HUES48 (cell line): Measurements from ENCODE around the gene LHFPL3.

Source experiments
- H3K27ac ChIP-seq: one replicate; pipeline ENCODE4 v1.7.0; 2013; ENCODE audit warnings: low read depth, low read length, inconsistent platforms
- H3K27me3 ChIP-seq: 2 replicates; pipeline ENCODE4 v1.6.1; 2013; ENCODE audit warnings: mild to moderate bottlenecking, low read length; ENCODE audit not compliant: control insufficient read depth, insufficient read depth
- H3K36me3 ChIP-seq: 2 replicates; pipeline ENCODE4 v1.6.1; 2013; ENCODE audit warnings: low read length; ENCODE audit not compliant: control insufficient read depth, insufficient read depth
- H3K4me1 ChIP-seq: 2 replicates; pipeline ENCODE4 v1.6.1; 2013; ENCODE audit warnings: mild to moderate bottlenecking, low read length; ENCODE audit not compliant: control insufficient read depth, insufficient read depth
- H3K4me3 ChIP-seq: 2 replicates; pipeline ENCODE4 v1.5.1; 2013; ENCODE audit warnings: mild to moderate bottlenecking, low read depth, low read length
- H3K9ac ChIP-seq: 2 replicates; pipeline ENCODE4 v1.6.1; 2013; ENCODE audit warnings: mild to moderate bottlenecking, low read depth, low read length, moderate library complexity
- H3K9me3 ChIP-seq: 2 replicates; pipeline ENCODE4 v1.6.1; 2013; ENCODE audit warnings: low read length; ENCODE audit not compliant: control insufficient read depth, insufficient read depth

LHFPL3 gene

GRCh38 chr7:104841798-104842197 is 513.4 kb downstream of the LHFPL3 start:
- H3K27ac ChIP-seq: no peak overlapping the region
- no peaks in the 10 kb centered on the region for H3K9me3 ChIP-seq
- H3K4me1 ChIP-seq: no peaks in the 10 kb centered on the region
- H3K4me3 ChIP-seq: no peak overlapping the region
- H3K27me3 ChIP-seq: no peaks in the 10 kb centered on the region
- H3K9ac ChIP-seq: no peak overlapping the region
- H3K36me3 ChIP-seq: no peaks in the 10 kb centered on the region

- H3K9ac ChIP-seq: no peak overlapping the region
- H3K4me3 ChIP-seq: no peak overlapping the region
- no peaks in the 10 kb centered on the region for H3K9me3 ChIP-seq
- H3K36me3 ChIP-seq: no peaks in the 10 kb centered on the region
- no peak overlapping the region for H3K27ac ChIP-seq
- H3K4me1 ChIP-seq: no peaks in the 10 kb centered on the region
- no peaks in the 10 kb centered on the region for H3K27me3 ChIP-seq
Observed at GRCh38 chr7:104843198-104843597, 514.8 kb downstream of the LHFPL3 start.

DNA sequence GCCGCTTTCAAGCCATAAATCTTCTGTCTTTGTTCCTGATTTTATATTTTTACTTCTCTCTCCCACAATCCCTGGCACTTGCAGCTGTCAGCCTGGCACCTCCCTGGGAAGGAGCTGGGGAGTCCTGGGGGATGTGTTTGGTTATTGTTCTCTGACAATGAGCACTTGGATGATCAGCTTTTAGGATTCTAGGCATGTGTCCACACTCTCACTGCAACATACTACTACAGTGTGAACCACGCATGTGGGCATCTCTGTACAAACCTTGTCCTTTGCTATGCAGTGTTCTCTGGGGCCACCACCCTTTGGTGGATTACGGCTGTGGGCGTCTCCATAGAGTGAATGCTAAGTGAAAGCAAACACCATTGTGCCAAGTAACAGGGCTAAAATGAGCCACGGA is 517.2 kb downstream of the LHFPL3 start:
- Histone ChIP-seq H3K27me3 (no peaks in the 10 kb centered on the region), H3K9ac (no peak overlapping the region), H3K9me3 (no peaks in the 10 kb centered on the region), H3K27ac (no peak overlapping the region), H3K4me3 (no peak overlapping the region), H3K36me3 (no peaks in the 10 kb centered on the region), H3K4me1 (no peaks in the 10 kb centered on the region)

DNA sequence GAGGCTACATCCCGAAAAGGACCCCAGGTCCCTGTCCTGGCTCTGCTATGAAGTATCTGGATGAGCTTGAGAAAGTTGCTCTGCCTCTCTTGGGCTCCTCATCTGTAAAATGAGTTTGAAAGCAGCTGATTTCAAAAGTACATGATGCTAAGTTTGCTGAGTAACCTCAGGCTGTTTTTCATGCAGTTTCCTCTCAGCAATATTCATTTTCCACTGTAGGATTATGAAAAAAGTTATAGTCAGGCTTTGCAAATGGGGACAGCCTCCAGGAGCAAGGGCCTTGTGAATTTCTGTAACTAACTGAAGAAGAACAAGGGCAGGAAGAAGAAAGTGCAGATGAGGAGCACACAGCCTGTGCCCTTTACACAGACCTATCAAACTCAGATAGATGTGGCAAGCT is 518.3 kb downstream of the LHFPL3 start:
- H3K4me3 ChIP-seq: no peak overlapping the region
- H3K27me3 ChIP-seq: no peaks in the 10 kb centered on the region
- H3K9me3 ChIP-seq: no peaks in the 10 kb centered on the region
- no peak overlapping the region for H3K27ac ChIP-seq
- no peak overlapping the region for H3K9ac ChIP-seq
- H3K4me1 ChIP-seq: no peaks in the 10 kb centered on the region
- H3K36me3 ChIP-seq: no peaks in the 10 kb centered on the region

DNA sequence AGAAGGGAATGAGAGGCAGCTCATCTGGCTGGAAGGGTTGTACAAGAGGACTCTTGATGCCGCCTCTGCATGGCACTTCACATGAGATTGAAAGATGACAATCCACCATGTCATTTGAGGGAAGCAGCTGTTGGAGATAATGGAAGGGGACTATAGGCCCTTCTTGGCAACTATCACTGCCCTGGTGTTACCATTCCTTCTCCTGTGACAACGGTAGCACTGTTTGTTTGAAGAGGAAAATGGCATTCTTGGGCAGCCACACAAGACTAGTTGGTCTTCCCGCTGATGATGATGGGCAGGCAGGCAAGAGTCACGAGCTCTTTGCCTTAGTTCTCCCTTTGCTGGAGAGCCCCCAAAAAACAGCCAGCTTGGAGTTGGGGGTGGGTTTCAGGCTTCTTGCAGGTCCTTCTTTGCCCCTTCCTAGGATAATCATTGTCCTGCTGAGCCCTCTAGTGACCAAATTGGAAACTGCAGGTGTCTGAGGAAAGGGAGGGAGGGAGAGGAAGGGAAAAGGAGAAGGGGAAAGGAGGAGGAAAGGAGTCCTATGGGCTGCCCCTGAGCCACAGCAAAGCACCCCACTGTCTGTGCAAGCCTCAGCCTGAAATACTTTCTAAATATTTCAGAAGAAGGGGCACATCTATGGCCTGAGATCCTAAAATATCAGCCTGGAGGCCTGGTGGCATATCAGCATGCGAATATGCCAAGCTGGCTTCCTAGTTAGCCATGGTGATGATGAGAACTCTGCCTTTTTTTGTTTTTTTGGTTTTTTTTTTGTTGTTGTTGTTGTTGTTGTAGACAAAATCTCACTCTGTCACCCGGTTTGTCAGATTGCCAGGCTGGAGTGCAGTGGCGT is 520.0 kb downstream of the LHFPL3 start:
- H3K9me3 ChIP-seq: no peaks in the 10 kb centered on the region
- no peak overlapping the region for H3K4me3 ChIP-seq
- no peaks in the 10 kb centered on the region for H3K36me3 ChIP-seq
- no peak overlapping the region for H3K9ac ChIP-seq
- H3K27ac ChIP-seq: no peak overlapping the region
- H3K27me3 ChIP-seq: no peaks in the 10 kb centered on the region
- H3K4me1 ChIP-seq: no peaks in the 10 kb centered on the region

- Histone ChIP-seq H3K9ac (no peak overlapping the region), H3K4me3 (no peak overlapping the region)
Observed at GRCh38 chr7:104850374-104850773, 522.0 kb downstream of the LHFPL3 start.

DNA sequence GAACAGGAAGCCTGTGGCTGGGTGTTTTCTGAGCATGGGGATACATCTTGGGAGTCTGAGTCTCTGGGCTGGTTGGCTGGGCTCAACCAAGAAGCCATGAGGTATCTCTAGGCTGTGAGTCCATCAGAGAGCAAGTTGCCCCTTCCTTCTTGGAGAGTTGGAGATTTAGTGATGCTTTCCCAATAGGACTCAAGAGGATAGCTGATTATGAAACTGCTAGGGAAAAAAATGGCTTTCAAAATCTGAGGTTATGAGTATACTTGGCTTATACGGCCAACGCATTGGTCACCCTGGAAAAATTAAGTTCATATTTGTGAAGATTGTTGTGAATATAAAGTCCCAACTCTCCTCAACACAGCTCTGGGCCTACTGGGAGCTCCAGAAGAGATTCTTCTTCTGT is 522.9 kb downstream of the LHFPL3 start:
- no peak overlapping the region for H3K4me3 ChIP-seq
- H3K27me3 ChIP-seq: no peaks in the 10 kb centered on the region
- H3K9me3 ChIP-seq: no peaks in the 10 kb centered on the region
- H3K36me3 ChIP-seq: no peaks in the 10 kb centered on the region
- H3K27ac ChIP-seq: no peak overlapping the region
- no peak overlapping the region for H3K9ac ChIP-seq
- H3K4me1 ChIP-seq: peaks cover 6% of the 10 kb centered on the region; the same call in 1 of the 2 replicates

More at GRCh38 chr7:104850374-104850773, 522.0 kb downstream of the LHFPL3 start:
- Histone ChIP-seq H3K9me3 (no peaks in the 10 kb centered on the region), H3K4me1 (peaks cover 6% of the 10 kb centered on the region; the same call in 1 of the 2 replicates), H3K36me3 (no peaks in the 10 kb centered on the region), H3K27ac (no peak overlapping the region), H3K27me3 (no peaks in the 10 kb centered on the region)

DNA sequence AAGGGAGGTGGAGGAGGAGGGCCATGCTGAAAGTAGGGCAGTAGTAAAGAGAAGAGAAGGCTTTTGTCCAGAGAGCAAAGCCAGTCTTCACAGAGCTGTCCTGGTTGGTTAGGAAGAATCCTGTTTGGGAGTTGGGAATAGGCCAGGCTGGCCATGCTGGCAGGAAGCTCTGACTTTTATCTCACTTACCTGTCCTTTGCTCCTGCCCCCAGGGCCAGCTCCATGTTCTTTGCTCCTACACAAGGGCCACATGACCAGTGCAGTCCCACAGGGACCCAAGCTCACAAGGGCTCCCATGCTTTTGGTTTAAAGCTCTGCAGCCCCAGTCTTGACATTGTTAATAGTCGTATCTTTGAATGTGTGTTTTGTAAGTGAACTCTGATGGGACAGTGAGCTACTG is 524.0 kb downstream of the LHFPL3 start:
- no peaks in the 10 kb centered on the region for H3K9me3 ChIP-seq
- no peak overlapping the region for H3K27ac ChIP-seq
- peaks cover 6% of the 10 kb centered on the region; the same call in 1 of the 2 replicates for H3K4me1 ChIP-seq
- no peak overlapping the region for H3K9ac ChIP-seq
- no peaks in the 10 kb centered on the region for H3K27me3 ChIP-seq
- no peaks in the 10 kb centered on the region for H3K36me3 ChIP-seq
- no peak overlapping the region for H3K4me3 ChIP-seq

- no peaks in the 10 kb centered on the region for H3K9me3 ChIP-seq
- H3K27ac ChIP-seq: no peak overlapping the region
- no peaks in the 10 kb centered on the region for H3K36me3 ChIP-seq
- no peak overlapping the region for H3K4me3 ChIP-seq
- H3K9ac ChIP-seq: no peak overlapping the region
- H3K27me3 ChIP-seq: no peaks in the 10 kb centered on the region
- H3K4me1 ChIP-seq: peaks cover 6% of the 10 kb centered on the region; the same call in 1 of the 2 replicates
Observed at GRCh38 chr7:104855861-104856260, 527.5 kb downstream of the LHFPL3 start.

DNA sequence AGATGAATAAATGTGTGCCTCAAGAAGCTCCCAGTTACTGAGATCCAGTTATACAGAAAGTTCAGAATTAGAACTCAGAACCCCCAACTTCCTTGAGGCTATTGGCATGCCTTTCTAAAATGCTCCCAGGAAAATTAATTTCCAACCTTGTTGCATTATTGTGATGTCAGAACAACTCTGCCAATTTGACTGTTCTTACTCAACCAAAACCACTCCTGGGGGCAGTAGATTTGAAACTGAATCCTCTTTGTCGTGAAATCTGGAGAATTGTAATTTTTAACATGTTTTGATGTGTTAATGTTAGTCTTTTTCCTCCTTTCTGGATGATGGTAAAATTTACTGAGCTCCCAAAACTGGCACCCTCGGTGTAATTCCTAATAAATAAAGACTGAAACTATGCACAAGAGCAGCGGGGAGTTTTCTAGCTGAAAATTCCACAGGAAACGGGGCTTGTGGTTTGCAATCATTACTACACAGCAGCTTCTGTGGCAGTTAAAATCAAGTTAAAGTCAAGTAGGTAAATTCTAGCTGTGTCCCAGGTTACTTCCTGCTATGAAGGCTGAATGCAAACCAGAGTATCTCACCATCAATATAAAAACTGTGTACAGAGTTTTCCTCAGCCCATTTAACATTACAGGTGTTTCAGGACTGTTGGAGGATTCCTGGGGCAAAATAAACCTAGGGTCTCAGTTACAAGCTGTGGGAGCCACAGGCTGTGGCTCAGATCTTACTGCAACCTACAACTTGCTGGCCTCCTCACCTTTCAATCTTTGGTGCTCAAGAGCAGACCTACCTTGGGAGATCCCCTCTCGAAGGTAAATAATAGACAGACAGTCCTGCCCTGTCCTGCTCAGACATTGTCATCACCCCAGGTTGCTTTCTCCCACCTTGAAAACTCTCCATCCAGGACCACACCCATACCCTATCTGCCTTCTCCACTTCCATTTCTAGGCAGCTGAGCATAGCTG is 529.3 kb downstream of the LHFPL3 start:
- H3K27ac ChIP-seq: no peak overlapping the region
- no peaks in the 10 kb centered on the region for H3K36me3 ChIP-seq
- peaks cover 11% of the 10 kb centered on the region; the same call in 1 of the 2 replicates for H3K27me3 ChIP-seq
- H3K9me3 ChIP-seq: no peaks in the 10 kb centered on the region
- no peak overlapping the region for H3K4me3 ChIP-seq
- peaks cover 6% of the 10 kb centered on the region; the same call in 1 of the 2 replicates for H3K4me1 ChIP-seq
- H3K9ac ChIP-seq: no peak overlapping the region
